DOHH2 (cell line): ENCODE measurements around the gene DMRT1.
"Not testable (repeated sequence)": the region's sequence is repeated elsewhere in the genome, so short reads cannot be mapped to it uniquely, and the experiment has no call there.

Experiments used
- H3F3A ChIP-seq: fragments of 200-600 bp; sonication (generic), shearing (Covaris generic); 2 replicates; pipeline ENCODE4 v1.6.0; 2016; ENCODE audit warnings: antibody characterized with exemption, mild to moderate bottlenecking; ENCODE audit not compliant: control insufficient read depth, insufficient read depth
- H3K27ac ChIP-seq: fragments of 200-600 bp; sonication (generic); 2 replicates; pipeline ENCODE4 v1.5.1; 2014; ENCODE audit warnings: low read depth, mild to moderate bottlenecking, low read length, moderate library complexity
- H3K27me3 ChIP-seq: fragments of 200-600 bp; sonication (generic); 2 replicates; pipeline ENCODE4 v1.6.1; 2014; ENCODE audit warnings: mild to moderate bottlenecking, low read length, mixed read lengths; ENCODE audit not compliant: control insufficient read depth
- H3K36me3 ChIP-seq: fragments of 200-600 bp; sonication (generic); 2 replicates; pipeline ENCODE4 v1.6.1; 2014; ENCODE audit warnings: mild to moderate bottlenecking, low read length, moderate library complexity, mixed read lengths; ENCODE audit not compliant: control insufficient read depth
- H3K4me1 ChIP-seq: fragments of 200-600 bp; sonication (generic); 2 replicates; pipeline ENCODE4 v1.6.1; 2014; ENCODE audit warnings: mild to moderate bottlenecking, low read length, mixed read lengths; ENCODE audit not compliant: control insufficient read depth
- H3K4me2 ChIP-seq: fragments of 200-600 bp; sonication (generic); 2 replicates; pipeline ENCODE4 v1.6.0; 2014; ENCODE audit warnings: mild to moderate bottlenecking, low read length, moderate library complexity
- H3K4me3 ChIP-seq: fragments of 200-600 bp; sonication (generic); 2 replicates; pipeline ENCODE4 v1.5.1; 2014; ENCODE audit warnings: mild to moderate bottlenecking, low read length, mixed read lengths
- H3K79me2 ChIP-seq: fragments of 200-600 bp; sonication (generic); 2 replicates; pipeline ENCODE4 v1.6.1; 2014; ENCODE audit warnings: mild to moderate bottlenecking, low read length, mixed read lengths; ENCODE audit not compliant: control insufficient read depth
- H3K9me2 ChIP-seq: fragments of 200-600 bp; sonication (generic); replicated peaks from 2 replicates; pipeline ENCODE4 v1.6.1; 2014; ENCODE audit warnings: mild to moderate bottlenecking, low read length, mixed read lengths; ENCODE audit not compliant: control insufficient read depth
- H3K9me3 ChIP-seq: fragments of 200-600 bp; sonication (generic); 2 replicates; pipeline ENCODE4 v1.6.1; 2014; ENCODE audit warnings: antibody characterized with exemption, low read length, mixed read lengths; ENCODE audit not compliant: control insufficient read depth, insufficient read depth
- H4K20me1 ChIP-seq: fragments of 200-600 bp; sonication (generic); 2 replicates; pipeline ENCODE4 v1.6.0; 2014; ENCODE audit warnings: low read depth, mild to moderate bottlenecking, antibody characterized with exemption, low read length, moderate library complexity; ENCODE audit not compliant: control insufficient read depth, insufficient read depth
- CTCF ChIP-seq: fragments of 200-600 bp; sonication (generic); IDR thresholded peaks from one replicate; pipeline ENCODE4 v1.5.1; 2014; ENCODE audit warnings: antibody characterized with exemption, mild to moderate bottlenecking, low read depth, low read length; ENCODE audit not compliant: poor library complexity, severe bottlenecking
- EZH2phosphoT487 ChIP-seq: fragments of 200-600 bp; sonication (generic); IDR thresholded peaks from 2 replicates; pipeline ENCODE4 v1.6.1; 2017; ENCODE audit warnings: borderline replicate concordance, mild to moderate bottlenecking, antibody characterized with exemption, low read length, moderate library complexity, mixed read lengths

The DMRT1 gene

GRCh38 chr9:911005-911404 is 69.5 kb downstream of the DMRT1 start:
- H4K20me1 ChIP-seq = no peaks in the 10 kb centered on the region
- H3K27ac ChIP-seq = no peak overlapping the region
- H3K4me2 ChIP-seq = no peak overlapping the region
- no peaks in the 10 kb centered on the region for H3K9me2 ChIP-seq
- H3K27me3 ChIP-seq = peaks cover 13% of the 10 kb centered on the region; the same call in 1 of the 2 replicates
- H3K4me3 ChIP-seq = no peak overlapping the region
- H3K4me1 ChIP-seq = no peaks in the 10 kb centered on the region
- H3K79me2 ChIP-seq = no peaks in the 10 kb centered on the region
- TF ChIP-seq CTCF = no peak
- no peak for TF ChIP-seq EZH2phosphoT487
- no peaks in the 10 kb centered on the region for H3F3A ChIP-seq
- no peaks in the 10 kb centered on the region for H3K9me3 ChIP-seq
- H3K36me3 ChIP-seq = no peaks in the 10 kb centered on the region

- TF ChIP-seq CTCF (no peak), EZH2phosphoT487 (no peak)
- H3K4me1 ChIP-seq = no peaks in the 10 kb centered on the region
- no peaks in the 10 kb centered on the region for H3K9me3 ChIP-seq
- H3K27me3 ChIP-seq = no peaks in the 10 kb centered on the region
- no peak overlapping the region for H3K4me3 ChIP-seq
- H3F3A ChIP-seq = no peaks in the 10 kb centered on the region
- no peak overlapping the region for H3K4me2 ChIP-seq
- H3K9me2 ChIP-seq = no peaks in the 10 kb centered on the region
- no peaks in the 10 kb centered on the region for H3K36me3 ChIP-seq
- H3K79me2 ChIP-seq = no peaks in the 10 kb centered on the region
- H4K20me1 ChIP-seq = no peaks in the 10 kb centered on the region
- H3K27ac ChIP-seq = no peak overlapping the region
Measured at GRCh38 chr9:912776-913175, 71.3 kb downstream of the DMRT1 start.

- H3K27ac ChIP-seq, H3K4me2 ChIP-seq, H3K27me3 ChIP-seq, H3K9me3 ChIP-seq, H3K79me2 ChIP-seq, H3K9me2 ChIP-seq, H3K4me3 ChIP-seq, H3K36me3 ChIP-seq, H3K4me1 ChIP-seq, H3F3A ChIP-seq, H4K20me1 ChIP-seq: not testable (repeated sequence)
Measured at GRCh38 chr9:913526-913925, 72.0 kb downstream of the DMRT1 start.

- Histone ChIP-seq H3K4me3 (no peak overlapping the region), H3K4me1 (no peaks in the 10 kb centered on the region), H3K9me3 (no peaks in the 10 kb centered on the region), H3K27me3 (peaks cover 8% of the 10 kb centered on the region), H3K36me3 (no peaks in the 10 kb centered on the region), H3K4me2 (no peak overlapping the region), H3K27ac (no peak overlapping the region), H3K79me2 (no peaks in the 10 kb centered on the region), H3F3A (no peaks in the 10 kb centered on the region), H3K9me2 (no peaks in the 10 kb centered on the region), H4K20me1 (no peaks in the 10 kb centered on the region)
- no peak for TF ChIP-seq CTCF
- no peak for TF ChIP-seq EZH2phosphoT487
Measured at GRCh38 chr9:917730-918129, 76.2 kb downstream of the DMRT1 start.
